Measurements from ENCODE around the gene CAMSAP1.

CAMSAP1 gene

DNA sequence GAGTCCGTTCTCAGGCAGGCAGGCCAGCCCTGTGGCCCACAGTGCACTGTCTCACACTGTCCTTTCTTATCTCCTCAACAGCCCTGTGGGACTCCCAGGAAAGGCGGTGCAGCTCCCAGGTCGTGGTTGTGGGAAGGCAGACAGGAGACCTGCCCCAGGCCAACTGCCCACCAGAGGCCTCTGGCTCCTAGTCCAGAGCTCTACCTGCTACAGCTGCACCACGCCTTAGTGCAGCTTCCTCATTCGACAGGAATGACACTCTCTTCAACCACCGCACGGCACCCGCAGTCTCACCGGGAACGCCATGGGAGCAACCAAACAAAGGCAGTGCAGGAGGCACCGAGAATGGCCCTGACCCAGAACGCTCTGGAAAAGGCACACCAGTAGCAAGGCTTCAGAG is 25.3 kb downstream of the CAMSAP1 start:
- no peak for DNase-seq (ENCODE audit: low read depth, low spot score)

DNA sequence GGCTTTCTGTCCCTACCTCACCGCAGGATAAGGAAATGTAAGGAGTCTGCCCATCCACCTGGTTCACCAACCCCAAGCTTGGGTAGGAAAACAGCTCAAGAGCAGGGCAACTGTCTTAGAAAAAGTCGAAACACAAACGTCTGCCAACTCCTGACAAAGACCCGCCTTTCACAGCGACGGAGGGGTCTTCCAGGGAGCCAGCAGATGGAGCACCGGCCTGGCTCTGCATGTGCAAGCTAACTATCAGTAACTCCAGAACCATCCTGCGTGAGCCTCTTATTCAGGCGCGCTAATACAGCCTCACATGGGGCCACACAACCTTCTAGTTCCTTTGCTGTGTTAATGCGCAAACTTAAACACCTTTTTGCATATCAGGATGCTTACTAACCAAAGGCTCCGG is 26.9 kb downstream of the CAMSAP1 start:
- no peak for DNase-seq (ENCODE audit: low read depth, low spot score)

DNA sequence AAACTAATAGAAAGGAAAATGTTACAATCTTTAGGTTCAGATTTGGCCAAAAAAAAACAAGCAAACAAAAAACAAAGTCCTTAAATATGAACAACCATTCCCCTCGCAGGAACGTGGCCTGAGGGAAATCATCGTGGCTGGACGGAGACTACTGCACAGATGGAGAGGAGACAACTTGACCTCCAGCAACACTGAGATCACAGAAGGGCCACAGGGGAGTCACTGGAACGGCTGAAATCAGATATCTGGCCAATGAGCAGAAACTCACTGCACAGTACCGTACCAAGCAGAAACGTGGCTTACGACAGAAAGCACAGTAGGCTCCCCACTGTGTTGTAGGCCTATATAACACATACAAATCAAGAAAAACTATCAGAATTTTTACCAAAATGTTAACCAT is 27.7 kb downstream of the CAMSAP1 start:
- no peak for DNase-seq (ENCODE audit: low read depth, low spot score)

DNA sequence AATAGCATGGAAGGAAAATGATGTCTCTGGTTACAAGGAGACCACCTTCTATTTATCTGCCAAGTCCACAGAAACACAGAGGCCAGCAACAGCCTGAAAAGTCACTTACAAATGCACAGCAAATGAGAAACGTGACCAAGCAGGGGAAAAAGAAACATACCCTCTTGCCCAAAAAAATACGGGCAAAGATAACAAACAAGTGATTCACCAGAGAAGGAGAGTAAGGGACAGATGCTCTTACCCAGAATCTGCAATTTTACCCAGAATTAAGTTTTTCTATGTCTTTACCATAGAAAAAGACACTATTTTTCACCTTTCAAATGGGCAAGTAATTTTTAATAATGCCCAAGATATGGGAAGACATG is 28.1 kb downstream of the CAMSAP1 start:
- DNase-seq (ENCODE audit: low read depth, low spot score) = no peak

DNA sequence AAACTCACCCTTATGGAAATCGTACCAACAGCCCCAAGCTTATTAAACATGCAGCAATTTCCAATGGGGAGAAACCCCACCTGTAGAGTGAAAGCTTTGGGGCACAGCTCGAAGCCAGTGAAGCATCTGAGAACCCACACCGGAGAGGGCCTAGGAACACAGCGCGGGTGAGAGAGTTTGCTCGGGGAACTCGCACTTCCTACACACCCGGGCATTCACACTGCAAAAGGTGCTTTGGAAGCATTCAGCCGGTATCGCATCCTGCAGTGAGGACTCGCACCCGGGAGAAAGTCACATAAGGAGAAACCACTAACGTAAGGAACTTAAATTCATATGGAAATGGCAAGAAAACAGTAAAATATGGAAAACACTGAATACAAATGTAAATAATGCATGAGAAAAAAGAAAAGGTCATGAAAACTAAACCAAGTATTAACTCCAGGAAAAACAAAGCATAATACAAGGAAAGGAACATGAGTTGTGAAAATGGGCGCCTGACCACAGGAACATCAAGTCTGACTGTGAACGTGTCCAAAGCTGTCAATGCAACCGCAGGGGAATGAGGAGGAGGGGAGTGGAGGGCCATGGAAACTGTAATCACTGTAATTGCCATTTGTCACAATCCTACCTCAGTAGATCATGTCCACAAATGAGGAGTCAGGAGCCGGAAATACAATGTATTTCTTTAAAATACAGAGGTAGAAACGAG is 28.7 kb downstream of the CAMSAP1 start:
- DNase-seq (ENCODE audit: low read depth, low spot score) = no peak

DNA sequence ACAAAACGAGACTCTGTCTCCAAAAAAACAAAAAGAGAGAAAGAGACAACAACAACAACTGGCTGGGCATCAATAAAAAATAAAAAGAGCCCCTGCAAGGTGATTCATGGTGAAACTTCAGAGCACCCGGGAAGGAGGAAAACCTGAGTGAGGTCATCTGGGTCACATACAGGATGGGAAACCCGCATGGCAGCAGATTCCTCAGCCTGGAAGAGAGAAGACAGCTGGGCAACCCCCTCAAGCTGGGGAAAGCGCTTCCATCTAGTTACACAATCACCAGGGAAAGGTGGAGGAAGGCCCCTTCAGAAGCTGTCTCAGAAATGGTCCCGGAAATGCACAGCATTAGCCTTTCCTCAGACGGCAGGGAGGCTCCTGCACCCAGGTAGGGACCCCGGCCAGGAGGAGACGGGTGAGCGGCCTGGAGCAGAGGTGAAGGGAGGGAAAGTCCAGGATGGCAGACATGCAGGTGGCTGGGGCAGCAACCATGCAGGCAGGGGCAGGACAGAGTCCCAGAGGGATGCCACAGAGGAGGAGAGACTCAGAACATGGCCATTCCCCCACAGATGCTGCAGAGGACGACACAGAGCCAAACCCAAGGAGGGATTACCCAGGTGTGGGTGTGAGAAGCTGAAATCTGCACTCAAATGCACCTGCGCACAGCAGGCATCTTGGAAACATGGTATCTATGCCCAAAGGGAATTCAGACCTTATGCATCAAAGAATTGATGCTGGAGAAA is 29.4 kb downstream of the CAMSAP1 start:
- DNase-seq (ENCODE audit: low read depth, low spot score) = no peak

DNA sequence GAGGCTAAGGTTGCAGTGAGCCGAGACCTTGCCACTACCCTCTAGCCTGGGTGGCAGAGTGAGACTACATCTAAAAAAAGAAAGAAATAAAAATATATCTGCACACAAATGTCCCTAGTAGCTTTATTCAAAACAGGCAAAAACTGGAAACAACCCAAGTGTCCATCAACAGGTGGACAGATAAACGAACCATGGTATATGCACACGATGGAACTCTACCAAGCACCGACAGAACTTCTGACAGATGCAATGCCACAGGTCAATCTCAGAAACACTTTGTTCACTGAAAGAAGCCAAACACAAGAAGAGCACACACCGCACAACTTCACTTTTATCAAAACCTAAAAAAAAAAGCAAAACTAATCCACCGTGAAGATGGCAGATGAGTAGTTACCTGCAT is 30.4 kb downstream of the CAMSAP1 start:
- DNase-seq (ENCODE audit: low read depth, low spot score) = no peak

DNA sequence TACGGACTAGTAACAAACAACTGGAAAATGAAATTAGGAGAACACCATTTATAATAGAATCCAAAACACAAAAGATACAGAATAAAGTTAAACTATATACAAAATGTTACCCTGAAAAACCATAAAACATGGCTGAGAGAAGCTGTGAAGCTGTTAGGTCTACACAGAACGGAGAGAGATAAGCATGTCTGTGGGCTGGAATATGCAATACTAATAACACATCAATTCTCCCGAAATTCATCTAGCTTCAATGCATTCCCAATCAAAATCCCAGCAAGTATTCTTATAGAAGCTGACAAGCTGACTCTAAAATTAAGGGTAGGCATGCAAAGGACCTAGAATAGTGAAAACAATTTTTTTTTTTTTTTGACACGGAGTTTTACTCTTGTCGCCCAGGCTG is 32.5 kb downstream of the CAMSAP1 start:
- DNase-seq (ENCODE audit: low read depth, low spot score) = no peak

DNA sequence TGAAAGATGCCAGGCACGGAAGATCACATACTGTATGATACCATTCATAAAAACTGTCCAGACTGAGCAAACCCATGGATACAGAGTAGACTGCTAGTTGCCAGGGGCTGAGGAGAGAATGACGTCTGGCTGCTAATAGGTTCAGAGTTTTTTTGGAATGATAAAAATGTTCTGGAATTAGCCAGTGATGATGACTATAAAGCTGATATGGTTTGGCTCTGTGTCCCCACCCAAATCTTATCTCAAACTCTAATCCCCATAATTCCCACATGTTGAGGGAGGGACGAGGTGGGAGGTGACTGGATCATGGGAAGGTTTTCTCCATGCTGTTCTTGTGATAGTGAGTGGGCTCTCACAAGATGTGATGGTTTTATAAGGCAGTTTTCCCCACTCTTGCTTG is 37.4 kb downstream of the CAMSAP1 start:
- no peak for DNase-seq (ENCODE audit: low read depth, low spot score)

DNA sequence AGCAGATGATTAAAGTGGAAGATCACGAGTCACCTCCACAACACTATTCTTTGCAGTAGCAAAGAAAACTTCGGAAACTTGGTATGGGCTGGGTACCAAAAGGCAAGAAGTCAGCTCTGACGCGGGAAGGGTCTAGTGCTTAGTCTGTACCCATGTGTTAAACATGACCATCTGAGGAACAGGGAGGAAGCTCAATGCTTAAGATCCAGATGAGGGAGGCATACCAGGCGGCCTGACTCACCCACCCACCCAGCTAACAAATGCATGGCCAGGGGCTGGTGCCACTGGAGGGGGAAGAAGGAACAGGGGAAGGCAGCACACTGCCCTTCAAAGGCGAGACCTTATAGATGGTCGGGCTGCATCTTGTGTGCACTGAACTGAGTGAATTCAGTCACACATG is 41.8 kb downstream of the CAMSAP1 start:
- DNase-seq (ENCODE audit: low read depth, low spot score) = no peak

DNA sequence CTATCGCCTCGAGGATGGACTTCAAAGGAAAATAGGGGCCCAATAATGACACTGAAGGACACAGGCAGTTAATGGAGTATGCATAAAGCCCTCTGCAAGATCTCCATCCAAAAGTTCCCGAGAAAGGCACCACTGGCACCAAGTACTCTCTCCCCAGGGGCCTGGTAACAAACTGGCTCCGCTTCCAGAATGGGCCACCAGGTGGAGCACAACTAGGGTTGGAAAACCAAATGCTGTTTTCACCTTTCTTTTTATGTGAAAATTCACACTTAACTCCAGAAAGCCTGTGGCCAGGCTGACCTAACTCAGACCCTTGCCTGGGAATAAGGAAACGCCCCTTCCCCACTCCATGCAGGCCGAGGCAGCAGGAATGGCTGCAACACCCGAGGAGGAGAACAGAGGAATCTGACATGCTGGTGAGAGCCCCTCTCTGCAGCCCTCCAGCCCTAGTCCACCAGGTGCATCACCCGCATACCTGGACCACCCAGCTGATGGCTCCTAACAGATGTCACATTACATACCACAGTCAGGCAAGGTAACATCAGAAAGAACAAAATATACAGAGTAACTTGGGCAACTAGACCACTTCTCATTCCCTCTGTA is 42.8 kb downstream of the CAMSAP1 start:
- no peak for DNase-seq (ENCODE audit: low read depth, low spot score)

DNA sequence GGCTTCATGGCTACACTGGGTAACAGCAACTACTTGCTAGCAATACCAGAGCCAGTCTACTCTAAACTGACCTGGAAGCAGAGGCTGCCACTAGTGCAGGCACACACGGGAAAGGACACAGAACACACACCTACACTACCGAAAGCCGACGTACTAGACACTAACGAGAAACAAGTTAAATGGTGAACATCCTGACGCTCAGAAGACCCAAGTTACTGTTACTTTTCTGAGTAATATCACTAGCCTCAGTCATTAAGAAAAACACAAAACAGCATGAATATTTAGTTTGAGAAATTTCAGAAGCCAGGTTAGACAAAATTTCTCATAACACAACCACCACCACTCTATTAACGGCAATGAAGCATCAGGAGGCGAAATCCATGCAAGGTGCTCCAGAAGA is 44.5 kb downstream of the CAMSAP1 start:
- no peak for DNase-seq (ENCODE audit: low read depth, low spot score)

DNA sequence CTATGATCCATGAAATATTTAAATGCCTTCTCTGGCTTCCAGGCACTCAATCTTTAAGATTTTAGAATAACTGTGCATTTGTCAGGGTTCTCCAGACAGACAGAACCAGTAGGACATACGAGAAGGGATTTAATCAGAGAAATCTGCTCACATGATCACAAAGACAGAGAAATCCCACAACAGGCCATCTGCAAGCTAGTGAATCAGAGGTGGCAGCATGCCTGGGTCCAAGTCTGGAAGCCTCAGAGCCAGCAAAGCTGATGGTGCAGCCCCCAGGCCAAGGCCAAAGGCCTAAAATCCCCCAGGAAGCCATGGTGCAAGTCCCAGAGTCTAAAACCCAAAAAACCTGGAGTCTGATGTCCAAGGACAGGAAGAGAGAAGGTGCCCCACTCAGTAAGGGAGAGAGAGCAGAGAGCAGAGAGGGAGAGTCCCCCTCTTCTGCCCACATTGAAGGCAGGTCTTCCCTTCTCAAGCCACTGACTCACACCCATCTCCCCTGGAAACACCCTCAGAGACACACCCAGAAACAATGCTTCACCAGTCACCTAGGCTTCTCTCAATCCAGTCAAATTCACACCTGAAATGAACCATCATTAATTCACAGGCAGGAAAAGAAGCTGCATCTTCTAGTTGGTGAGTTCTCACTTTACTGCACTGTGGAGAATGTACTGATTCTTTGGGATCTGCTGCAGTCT is 48.7 kb downstream of the CAMSAP1 start:
- DNase-seq (ENCODE audit: low read depth, low spot score) = no peak

DNA sequence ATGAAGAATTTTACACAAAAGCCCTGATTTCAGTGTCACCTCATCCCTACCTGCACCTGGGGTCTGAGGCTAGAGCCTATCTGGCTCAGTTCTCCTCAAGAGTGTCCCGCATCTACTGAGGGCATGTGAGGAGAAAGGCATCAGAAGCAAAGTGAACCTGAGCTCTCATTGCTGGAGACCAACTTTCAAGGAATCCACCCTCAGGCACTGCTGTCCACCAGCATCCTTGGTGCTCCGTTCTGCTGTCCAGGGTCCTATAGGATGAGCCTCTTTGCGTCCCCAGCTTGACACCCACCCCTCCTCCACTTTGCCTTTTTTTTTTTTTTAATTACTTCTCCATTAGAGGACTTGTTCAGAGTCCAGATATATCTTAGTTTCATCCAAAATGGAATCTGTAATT is 49.5 kb downstream of the CAMSAP1 start:
- DNase-seq (ENCODE audit: low read depth, low spot score) = no peak

DNA sequence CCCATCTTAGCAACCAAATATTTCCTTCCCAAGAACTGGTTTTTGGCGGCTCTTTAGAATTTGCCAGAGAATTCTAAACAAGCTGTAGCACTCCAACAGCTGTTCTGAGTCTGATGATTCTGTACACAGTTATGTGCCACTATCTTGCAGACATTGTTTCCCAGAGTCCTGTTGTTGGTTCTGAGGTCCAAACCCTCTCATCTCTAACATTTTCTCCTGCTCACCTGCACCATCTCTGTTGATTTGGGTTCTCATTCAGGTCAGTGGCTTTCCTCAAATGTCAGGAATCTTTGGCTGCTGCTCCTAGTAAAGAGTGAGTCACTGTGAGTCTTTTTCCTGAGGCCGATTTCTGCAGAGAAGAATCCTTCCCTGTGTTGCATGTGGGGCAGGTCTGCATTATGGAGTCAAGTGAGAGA is 50.0 kb downstream of the CAMSAP1 start:
- no peak for DNase-seq (ENCODE audit: low read depth, low spot score)

DNA sequence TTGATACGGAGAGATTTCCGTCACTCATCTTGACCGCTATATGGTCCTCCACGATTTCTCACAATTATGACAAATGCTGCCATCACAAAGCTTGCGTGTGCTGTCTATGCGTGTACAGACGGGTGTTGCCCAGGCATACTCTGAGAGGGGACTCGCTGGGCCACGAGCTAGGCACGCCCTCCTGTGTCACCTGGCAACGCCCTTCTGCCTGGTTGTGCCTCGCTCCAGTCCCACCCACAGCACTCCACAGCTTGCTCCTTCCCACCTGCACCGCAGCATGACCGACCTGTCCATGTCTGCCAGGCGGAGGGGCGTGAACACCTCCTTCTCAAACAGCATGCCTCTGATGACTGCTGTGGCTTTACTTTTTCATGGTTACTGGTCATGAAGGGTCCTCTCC is 55.6 kb downstream of the CAMSAP1 start:
- DNase-seq (ENCODE audit: low read depth, low spot score) = no peak

DNA sequence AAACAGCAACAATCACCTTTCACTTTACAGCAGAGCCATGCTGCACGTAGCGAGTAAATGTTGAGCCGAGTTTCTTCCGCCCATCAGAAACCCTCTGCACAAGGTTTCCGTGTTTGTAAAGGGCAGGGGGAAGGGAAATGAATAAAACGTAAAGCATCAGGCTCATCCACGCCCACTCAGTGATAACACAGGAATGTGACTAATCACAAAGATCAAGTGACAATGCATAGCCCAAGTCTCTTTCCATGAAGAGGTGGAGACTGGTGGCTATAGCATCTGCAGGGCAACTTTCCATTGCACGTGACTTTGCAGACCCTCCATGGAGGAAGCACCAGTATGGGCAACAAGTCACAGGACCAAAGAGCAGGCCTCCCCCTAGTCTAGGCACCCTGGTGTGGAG is 56.6 kb downstream of the CAMSAP1 start:
- DNase-seq (ENCODE audit: low read depth, low spot score) = no peak

DNA sequence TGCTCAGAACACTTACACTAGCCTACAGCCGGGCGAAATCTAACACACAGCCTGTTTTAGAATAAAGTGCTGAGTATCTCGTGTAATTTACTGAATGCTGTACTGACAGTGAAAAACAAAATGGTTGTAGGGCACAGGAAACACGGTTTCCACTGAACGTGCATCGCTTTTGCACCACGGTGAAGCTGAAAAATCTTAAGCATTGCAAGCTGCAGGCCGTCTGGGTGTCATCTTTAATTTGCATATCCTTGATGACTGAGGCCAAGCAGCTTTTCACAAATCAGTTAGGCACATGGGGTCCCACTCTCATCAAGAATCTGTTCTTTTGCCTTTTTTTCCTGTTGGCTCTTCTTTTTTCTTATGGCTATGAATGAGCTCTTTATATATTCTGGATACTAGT is 58.2 kb downstream of the CAMSAP1 start:
- DNase-seq (ENCODE audit: low read depth, low spot score) = no peak

DNA sequence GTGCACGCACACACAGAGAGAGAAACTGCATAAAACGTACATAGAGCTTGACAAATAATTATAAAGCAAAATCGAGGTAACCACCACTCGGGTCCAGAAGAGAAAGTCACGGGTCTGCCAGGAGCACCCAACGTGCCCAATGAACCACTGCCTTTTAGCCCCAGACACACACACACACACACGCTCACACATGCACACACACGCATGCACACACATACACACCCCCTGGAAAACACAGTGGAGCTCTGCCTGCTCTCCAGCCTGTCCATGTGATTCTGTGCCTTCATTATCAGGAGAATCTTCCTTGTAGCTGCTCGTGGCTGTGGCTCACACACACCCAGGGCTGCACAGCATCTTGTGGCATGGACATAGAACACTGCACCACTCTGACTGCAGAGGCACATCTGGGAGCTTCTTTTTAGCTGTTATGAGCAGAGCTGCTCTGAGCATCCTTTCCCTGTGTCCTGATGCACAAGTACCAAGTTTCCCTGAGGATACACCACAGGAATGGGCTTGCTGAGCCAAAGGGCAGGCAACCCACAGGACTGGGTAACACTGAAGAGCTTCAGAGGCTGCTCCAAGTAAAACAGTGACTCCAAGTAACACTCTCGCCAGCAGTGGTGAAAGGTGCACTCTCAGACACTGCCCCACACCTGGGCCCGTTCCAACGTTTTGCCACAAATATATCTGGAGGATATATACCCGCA is 58.9 kb downstream of the CAMSAP1 start:
- DNase-seq (ENCODE audit: low read depth, low spot score) = no peak

DNA sequence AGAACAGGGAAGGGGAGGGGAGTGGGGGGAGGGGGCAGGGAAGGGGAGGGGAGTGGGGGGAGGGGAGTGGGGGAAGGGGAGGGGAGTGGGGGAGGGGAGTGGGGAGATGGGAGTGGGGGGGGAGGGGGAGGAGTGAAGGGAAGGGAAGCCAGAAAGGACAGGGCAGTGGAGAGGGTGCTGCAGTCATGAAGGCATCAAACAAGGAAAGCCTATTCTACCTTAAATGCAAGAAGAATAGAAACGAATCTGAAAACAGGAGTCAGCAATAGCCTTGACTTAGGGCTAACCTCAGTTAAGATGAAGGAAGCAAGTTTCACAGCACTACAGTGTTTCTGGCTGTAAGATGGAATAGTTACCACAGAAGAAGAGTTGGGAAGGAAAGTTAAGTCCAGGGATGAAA is 59.5 kb downstream of the CAMSAP1 start:
- no peak for DNase-seq (ENCODE audit: low read depth, low spot score)

DNA sequence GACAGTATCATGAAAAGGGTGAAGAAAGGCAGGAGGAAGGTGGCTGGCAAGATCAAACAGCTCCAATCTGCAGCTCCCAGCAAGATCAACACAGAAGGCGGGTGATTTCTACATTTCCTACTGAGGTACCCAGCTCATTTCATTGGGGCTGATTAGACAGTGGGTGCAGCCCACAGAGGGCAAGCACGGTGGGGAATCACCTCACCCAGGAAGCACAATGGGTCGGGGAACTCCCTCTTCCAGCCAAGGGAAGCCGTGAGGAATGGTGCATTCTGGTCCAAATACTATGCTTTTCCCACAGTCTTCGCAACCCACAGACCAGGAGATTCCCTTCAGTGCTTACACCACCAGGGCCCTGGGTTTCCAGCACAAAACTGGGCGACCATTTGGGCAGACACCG is 66.8 kb downstream of the CAMSAP1 start:
- DNase-seq (ENCODE audit: low read depth, low spot score) = no peak

DNA sequence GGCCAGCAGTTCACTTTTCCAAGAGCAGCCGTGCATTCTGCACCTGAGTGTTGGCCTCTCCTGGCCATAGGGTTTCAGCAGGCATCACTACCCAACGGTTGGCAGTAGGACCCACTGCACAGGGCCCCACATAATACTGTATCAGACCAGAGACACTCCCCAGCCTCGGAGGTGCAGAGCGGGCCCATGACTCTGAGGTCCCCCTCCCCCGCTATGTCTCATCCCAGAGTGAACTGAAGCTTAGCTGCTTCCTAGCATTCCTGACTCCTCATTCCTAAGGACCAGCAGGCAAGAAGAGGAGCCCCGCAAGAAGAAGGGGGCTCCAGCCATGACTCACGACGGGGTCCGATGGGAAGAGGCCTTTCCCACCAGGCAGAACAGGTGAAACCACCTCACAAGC is 67.2 kb downstream of the CAMSAP1 start:
- no peak for DNase-seq (ENCODE audit: low read depth, low spot score)

All from iPS DF 19.7 (cell line).